ENCODE measurements around the gene RTRAF. TPM values are rescaled to one million over a fixed set of nuclear protein-coding genes. Genes with fewer than 3 reads are reported as not detected.

The RTRAF gene
- total and polyA plus RNA-seq, 9 of the 15 experiments (the other 6 are each of a cell fraction or from before 2014, with no cell fraction given): 126 to 204 (median 155) TPM

DNA sequence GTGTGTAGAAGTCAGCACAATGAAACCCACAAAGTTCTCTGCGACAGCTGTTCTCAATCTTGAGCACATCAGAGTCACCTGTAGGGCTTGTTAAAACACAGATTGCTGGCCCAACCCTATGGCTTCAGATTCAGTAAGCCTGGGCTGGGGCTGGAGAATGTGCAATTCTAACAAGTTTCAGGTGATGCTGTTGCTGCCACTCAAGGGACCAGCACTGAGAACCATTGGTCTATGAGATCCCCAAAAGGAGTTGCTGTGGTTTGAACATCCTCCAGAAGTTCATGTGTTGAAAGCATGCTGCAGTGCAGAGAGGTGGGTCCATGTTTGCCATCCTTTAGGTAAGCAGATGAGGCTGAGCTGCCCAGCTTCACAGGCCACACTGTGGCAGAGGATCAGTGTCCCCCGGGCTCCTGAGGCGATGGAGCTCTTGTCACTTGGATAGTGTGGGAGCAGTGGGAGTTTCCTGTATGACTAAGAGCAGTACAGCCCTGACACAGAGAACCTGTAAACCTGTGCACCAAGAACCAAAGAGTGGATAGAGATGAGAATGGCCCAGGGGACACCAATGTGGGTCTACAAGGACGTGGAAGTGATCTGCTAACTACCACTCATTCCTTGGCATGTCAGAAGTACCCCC lies 8.0 kb upstream of the RTRAF start:
- intact Hi-C loops (cut with micrococcal nuclease): no loop called here
- WGBS (ENCODE audit: insufficient coverage, low coverage, missing lambda C conversion rate): 0% methylated on average over 4 of the region's 4 CpGs
- in situ Hi-C loops (cut with MboI): no loop called here
- no peak for ATAC-seq
- no peaks in the 10 kb centered on the region for H3K79me2 ChIP-seq (ENCODE audit: control insufficient read depth, insufficient read depth, low read length)
- H3K4me2 ChIP-seq (ENCODE audit: insufficient read depth, low read length): no peak overlapping the region
- H3K4me1 ChIP-seq (replicated peaks in 1 of 2; ENCODE audit: control insufficient read depth in 2 of 2, insufficient read depth in 2 of 2, low read length in 2 of 2): no peaks in the 10 kb centered on the region
- FAIRE-seq: no peak
- peaks cover 3 to 10% of the 10 kb centered on the region in 2 experiments; a peak in 3 of 5 replicates for H3K27me3 ChIP-seq (ENCODE audit: control insufficient read depth in 2 of 2, insufficient read depth in 2 of 2, low read length in 2 of 2)
- H4K20me1 ChIP-seq (replicated peaks; ENCODE audit: control insufficient read depth, insufficient read depth, low read length): no peaks in the 10 kb centered on the region
- no peak overlapping the region for H3K9ac ChIP-seq (ENCODE audit: insufficient read depth in 1 of 2, low read depth in 2 of 2, low read length in 2 of 2)
- H3K36me3 ChIP-seq (ENCODE audit: control insufficient read depth, insufficient read depth, low read length): no peaks in the 10 kb centered on the region
- H3K9me3 ChIP-seq (replicated peaks; ENCODE audit: control insufficient read depth, insufficient read depth, low read depth, low read length): no peaks in the 10 kb centered on the region
- H3K9me1 ChIP-seq (ENCODE audit: control insufficient read depth, insufficient read depth, low read length): no peaks in the 10 kb centered on the region
- no peak overlapping the region for H2AFZ ChIP-seq (ENCODE audit: low read depth, low read length)
- no peak overlapping the region for H3K27ac ChIP-seq (ENCODE audit: extremely low read depth, low read depth, low read length)
- TF ChIP-seq ARID2 (IDR thresholded peaks at IDR 0.05) (no peak), NCOA4 (IDR thresholded peaks at IDR 0.05; ENCODE audit: partially characterized antibody) (no peak), GATA2 (CRISPR knock-in tag; IDR thresholded peaks at IDR 0.05) (no peak), PRDM10 (IDR thresholded peaks at IDR 0.05; ENCODE audit: partially characterized antibody) (no peak), SIX5 (IDR thresholded peaks at IDR 0.05; ENCODE audit: borderline replicate concordance in 1 of 2, insufficient read depth in 1 of 2, low read depth in 1 of 2, low read length in 2 of 2) (no peak), PPARD (CRISPR knock-in tag; IDR thresholded peaks at IDR 0.05) (no peak)
- ChIA-PET POLR2A (interaction anchor here (0.6 to 0.9 kb wide), 2 partner anchors 116 to 129 kb away, joined by 3 read pairs; no protein-coding TSS in a partner anchor), CTCF (ENCODE audit: low intra/inter-chr PET ratio) (no interaction called here)
- no peak overlapping the region for H3K4me3 ChIP-seq
- no TSS peak for BruUV-seq (replicated peaks)
- DNase-seq (ENCODE audit: extremely low read depth in 1 of 4, low spot score in 3 of 4): no peak

Data from K562 (cell line).